GM20431 (cell line): ENCODE results near the gene RSAD2.

Experiments used
- in situ Hi-C: fragments of 300-500 bp; cut with MseI, MboI; formaldehyde crosslinking; loops from one replicate; pipeline ENCODE4 v1.15.0; 2020; ENCODE audit warnings: low sequenced_read_pairs; ENCODE audit not compliant: unreplicated experiment

Gene RSAD2

DNA sequence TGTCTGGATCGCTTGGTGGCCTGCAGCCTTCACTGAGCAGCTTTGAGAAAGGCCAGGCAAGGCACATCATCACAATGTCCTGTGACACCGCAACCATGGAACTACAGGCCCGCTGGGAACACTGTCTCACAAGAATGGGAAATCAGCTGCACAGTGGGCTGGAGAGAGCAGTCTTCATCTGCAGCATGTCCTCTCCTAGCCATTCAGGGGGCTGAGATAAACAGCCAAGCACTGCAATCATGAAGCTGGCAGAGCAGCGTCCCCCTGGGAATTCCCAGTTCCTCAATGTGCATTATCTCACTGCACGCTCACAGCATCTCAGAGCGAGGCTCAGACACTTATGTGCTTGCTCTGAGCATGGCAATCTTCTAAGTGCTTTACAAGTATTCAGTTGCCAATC lies 13.8 kb upstream of the RSAD2 start:
- in situ Hi-C loops = no loop called here

DNA sequence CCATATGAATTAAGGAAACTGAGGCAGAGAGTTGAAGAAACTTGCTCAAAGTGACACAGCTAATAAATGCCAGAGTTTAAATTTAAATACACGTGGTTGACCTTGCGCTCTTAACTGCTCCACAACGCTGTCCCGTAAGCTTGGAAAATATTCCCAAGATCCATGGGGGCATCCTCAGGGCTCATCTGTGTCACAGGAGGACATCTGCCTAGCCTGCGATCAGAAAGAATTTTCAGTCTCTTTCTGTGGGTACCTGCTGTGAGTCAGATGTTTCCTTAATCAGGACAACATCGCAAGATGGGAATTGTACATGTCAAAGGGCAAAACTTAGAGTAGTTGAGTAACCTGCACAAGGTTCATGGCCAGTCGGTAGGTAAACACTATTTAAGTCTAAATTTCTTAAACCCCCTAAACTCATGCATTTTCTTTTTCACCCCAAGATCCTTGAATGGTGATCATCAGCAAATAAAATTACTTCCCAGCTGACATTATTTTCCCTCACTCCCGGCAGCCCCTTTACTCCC lies 13.3 kb upstream of the RSAD2 start:
- in situ Hi-C loops = no loop called here

DNA sequence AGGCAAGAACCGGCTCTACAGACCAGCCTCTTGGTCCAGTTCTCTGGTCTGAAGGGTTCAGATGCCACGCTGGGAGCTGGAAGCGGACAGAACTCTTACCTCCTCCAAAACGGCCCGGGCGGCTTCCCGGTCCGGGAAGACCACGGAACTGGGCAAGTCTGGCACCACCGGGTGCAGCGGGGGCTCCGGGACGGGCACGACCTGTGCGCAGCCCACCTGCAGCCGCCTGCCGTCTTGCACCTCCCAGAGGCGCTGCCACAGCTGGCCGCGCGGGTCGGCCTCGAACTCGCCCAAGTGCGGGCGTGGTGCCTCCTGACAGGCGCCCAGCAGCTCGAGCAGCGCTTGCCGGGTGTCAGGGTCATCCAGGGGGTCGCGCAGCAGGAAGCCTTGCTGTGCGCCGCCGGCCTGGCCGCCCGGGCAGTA lies 12.6 kb upstream of the RSAD2 start:
- in situ Hi-C loops = no loop called here

DNA sequence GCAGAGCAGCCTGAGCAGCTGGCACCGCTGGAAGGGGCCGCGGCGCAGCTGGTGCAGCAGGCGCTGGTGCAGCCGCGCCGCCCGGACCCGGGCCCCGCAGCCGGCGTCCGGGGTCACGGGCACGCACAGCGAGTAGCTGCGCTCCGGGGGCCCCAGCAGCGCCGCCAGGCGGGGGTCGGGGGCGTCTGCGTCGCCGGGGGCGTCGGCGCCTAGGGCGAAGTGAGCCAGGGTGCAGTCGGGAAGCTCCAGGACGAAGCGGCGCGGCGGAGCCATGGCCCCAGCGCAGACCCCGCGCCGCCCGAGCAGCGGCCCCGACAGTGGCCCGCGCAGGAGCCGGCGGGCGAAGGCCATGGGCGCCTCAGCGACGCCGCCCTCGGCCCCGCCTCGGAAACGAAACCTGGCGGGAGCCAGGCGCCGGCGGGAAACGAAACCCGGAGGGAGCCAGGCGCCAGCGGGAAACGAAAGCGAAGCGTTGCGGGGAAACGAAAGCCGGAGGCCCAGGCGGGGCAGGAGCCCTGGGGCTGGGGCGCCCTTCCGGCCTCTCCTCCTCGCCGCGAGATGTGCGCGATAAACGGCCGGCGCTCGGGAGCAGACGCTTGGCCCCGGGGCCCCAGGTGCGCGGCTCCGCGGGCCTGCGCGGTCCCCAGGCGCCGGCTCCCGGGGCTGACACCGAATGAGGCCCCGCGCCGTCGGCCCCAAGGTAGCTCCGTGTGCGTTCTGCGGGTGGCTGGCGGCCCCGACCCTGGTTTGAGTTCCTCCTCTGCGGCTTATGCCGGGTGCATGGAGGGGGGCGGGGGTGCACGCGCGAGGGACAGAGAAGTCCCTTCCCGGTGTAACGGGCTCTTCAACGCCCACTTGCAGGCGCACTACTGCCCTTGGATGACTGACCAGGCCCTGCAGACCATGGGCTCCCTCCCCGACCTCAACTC lies 12.0 kb upstream of the RSAD2 start, which contains the start of gene CMPK2:
TSS of gene CMPK2 (minus strand) at position 562 of the 929 bp plus-strand sequence. CDS start at position 351, 211 bp downstream.
- in situ Hi-C loops = no loop called here

DNA sequence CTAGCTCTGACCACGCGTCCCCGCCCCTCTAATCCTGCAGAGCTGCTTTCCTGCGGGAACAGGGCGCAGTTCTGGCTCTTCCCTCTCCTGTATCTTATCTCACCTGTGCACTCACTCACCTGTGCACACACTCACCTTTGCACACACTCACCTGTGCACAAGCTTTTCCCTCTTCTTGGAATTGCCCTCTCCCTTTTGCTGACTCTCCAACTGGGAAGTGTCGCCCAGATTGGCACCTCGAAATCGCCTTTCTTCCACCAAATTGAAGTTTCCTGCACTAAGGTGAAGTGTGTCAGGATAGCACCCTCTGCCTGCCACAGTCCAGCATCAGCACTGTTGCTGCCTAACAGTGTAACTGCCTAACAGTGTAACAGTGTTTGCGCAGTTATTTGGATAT lies 11.3 kb upstream of the RSAD2 start:
- in situ Hi-C loops = no loop called here

DNA sequence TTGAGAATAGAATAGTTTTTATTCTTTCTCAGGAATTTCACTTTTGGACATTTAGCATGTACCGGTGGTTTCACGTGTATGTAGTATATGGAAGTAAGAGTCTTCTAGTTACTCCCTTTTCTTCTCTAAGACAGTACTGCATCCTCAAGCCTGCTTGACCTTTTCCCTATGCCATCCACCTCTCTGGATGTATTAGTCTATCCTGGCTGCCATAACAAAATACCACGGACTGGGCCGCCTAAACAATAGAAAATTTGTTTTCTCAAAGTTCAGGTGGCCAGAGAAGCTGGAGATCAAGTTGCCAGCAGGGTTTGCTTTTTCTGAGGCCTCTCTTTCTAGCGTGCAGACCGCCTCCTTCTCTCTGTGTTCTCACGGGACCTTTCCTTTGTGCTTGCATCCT lies 10.6 kb upstream of the RSAD2 start:
- in situ Hi-C loops = no loop called here

DNA sequence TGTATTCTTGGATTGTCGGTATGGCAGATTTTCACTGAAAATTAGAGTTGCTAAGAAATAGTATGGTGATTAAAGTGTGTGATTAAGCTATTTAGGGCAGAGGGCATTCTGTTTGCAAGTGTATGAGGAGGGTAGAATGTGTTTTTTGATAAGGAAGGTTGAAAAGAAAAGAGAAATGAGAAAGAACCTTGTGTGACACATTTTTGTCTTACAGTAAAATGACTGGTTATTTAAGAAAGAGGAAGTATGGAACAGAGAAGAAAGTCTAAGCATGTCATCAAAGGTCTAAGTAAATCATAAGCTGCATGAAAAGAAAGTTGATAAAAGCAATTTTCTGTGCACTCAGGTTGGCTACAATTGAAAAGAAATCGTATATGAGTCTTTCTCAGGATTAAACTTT lies 5.2 kb upstream of the RSAD2 start:
- in situ Hi-C loops = no loop called here

DNA sequence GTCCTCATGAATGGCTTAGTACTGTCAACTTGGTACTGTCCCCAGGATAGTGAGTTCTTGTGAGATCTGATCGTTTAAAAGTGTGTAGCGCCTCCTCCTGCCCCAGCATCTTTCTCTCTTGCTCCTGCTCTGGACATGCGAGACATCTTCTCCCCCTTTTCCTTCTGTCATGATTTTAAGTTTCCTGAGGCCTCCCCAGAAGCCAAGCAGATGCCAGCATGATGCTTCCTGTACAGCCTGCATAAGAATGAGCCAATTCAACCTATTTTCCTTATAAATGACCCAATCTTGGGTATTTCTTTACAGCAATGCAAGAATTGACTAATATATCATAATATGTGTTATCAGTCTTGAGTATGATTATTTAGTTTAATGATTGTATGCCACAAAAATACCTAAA lies 3.5 kb upstream of the RSAD2 start:
- in situ Hi-C loops = no loop called here

DNA sequence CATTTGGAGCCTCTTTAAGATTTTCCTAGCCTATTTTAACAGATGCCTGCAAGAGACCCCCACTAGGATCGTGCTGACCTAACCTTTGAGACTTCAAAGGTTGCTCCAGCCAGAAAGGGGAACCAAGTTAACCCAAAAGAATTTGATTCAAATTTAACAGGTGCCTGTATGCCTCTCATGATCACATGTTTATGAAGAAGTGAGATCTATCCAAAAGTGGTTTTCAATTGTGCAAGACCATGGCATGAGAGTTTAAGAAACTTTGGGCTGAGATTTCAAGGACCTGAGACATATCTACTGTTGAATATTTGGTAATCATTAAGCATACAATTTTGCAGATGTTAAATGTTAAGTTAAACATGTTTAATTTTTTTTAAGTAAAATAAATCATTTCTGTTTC lies 1.3 kb upstream of the RSAD2 start:
- in situ Hi-C loops = no loop called here

DNA sequence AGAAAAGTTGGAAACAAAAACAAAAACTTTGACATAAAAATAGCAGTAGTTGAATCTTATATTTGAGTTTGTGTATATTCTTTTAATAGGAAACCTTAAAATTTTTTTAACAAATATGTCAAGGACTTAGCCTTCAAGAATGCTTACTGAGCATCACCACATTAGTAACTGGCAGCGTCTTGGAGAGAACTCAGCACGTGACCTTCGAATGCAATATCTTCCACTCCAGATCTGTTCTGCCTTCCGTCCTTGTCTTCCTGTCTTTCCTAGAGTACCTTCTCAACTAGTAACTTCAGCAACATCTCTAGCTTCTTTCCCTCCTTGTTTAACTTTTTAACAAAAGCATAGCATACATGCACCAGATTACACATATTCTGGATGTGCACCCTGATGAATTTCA lies 972 bp downstream of the RSAD2 start:
- in situ Hi-C loops = no loop called here

DNA sequence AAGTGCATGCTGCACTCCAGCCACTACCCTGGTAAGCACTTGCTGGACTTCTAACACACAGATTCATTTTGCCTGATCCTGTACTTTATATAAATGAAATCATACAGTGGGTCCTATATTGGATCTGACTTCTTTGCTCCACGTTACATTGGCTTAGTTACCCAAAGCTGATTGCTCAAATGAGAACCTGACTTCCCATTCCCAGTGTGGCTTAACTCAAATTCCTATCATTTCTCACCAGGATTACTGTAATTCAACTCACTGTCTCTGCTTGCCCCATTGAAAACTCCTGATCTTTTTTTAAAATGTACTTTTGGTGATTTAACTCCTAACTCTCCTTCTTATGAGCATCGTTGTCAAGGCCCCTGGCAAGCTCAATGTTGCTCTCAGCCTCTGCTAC lies 1.4 kb downstream of the RSAD2 start:
- in situ Hi-C loops = no loop called here

DNA sequence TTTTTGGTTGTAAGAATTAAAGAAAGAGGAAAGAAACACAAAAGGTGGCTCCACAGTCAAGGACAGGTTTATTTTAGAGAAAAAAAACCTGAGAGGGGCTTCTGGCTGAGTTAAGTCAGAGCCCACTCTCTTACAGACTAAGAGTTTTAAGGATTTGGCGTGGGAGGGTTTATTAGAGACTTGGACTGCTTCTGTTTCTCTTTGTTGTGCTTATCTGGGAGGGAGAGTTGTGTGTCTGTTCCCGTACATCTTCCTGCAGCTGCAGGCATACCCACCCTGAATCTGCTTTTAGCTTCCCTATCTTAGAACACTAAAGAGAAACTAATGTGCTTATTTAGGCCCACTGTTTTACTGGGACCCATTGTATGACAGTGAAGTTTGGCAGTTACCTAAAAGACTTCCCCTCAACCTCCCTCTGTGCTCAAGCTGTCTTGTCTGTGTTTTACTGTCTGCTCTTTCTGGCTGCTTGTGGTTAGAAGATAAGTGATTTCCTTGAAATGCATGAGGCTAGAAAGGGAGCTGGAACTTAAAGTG lies 2.7 kb downstream of the RSAD2 start:
- in situ Hi-C loops = no loop called here

DNA sequence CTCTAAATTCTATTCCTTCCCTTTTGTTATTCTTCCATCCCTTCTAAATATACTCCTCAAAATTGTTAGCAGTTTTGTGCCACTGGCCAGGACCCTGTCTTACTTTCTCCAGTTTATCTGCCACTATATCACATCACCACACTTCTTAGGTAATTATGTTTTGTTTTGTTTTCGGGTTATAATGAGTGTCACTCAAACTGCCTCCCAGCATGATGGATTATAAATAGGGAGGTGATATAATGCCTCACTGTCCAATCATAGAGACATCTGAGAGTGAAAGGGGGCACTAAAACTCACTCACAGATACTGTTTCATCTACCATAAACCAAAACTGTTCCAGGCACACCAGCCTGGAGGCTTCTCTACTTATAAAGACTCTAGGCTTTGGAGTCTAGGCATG lies 3.5 kb downstream of the RSAD2 start:
- in situ Hi-C loops = no loop called here

DNA sequence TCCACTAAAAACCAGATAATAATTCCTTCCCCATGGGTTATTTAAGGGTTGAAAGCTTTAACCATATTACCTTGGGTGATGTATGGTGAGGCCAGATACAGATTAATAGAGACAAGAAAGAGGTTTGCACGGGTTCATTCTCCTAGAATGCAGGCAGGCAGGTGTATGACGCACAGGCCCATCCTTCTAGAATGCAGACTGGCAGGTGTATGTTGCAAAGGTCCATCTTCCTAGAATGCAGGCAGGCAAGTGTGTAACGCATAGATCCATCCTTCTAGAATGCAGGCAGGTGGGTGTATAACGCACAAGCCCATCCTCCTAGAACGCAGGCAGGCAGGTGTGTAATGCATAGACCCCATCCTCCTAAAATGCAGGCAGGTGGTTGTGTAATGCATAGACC lies 3.9 kb downstream of the RSAD2 start:
- in situ Hi-C loops = no loop called here

DNA sequence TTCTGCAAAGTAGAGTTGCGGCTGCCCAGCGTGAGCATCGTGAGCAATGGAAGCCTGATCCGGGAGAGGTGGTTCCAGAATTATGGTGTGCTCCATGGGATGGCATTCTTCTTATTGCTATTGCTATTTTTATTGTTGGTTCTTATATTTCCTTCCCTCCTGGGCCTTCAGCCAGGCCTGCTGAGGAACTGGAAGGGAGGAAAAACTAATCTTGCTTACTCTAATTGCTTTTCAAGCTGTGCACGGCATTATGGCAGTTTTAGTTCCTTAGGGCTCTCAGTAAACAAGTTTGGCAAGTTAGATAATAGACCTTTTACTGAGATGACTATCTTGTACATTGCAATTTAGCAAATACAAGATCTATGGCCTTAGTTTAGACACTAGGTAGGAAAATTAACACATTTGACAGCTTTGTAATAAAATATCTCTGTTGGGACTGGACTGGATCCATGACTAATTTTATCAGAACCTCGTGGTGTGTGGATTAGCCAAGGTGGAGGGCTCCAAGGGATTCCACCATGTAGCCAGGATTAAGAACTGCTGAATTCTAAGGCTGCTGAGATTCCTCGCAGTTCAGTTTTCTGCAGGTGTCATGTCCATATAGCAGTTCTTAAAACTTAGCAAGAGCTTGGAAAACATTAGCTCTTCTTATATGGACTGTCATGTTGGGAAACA lies 6.0 kb downstream of the RSAD2 start:
- in situ Hi-C loops = no loop called here

DNA sequence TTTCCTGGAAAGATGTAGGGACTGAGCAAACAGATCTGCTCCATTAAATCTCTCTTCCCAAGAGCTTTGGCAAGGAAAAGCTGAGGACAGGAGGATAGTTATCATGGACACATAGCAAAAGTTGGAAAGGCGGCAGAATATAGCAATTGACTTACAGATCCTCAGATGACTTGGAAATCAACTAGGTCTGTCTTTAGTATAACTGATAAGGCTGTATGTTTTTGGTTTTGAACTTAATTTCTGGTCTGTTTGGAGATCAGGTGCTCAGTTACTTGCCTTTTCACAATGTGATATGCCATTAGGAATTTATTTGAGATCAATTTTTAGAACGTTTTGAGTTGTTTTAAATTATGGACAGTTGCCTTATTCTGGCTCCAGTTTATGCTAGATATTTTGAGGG lies 8.0 kb downstream of the RSAD2 start:
- in situ Hi-C loops = no loop called here

DNA sequence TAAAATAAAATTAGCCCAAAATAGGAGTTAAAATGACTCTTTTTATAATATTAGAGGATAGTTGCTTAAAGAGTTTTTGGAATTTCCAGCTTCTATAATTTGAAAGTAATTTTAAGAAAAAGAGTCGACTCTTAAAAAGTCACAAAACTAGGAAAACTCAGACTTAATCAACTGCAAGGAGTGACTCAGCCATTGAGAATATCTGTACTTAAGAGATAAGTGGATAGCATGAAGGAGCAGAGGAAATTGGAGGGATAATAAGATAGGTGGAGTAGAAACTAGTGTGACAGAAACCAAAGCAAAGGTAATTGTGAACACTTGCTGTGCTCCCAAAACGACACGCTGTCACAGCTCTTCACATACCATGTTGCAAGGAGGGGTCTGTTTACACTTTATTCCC lies 8.4 kb downstream of the RSAD2 start:
- in situ Hi-C loops = no loop called here

DNA sequence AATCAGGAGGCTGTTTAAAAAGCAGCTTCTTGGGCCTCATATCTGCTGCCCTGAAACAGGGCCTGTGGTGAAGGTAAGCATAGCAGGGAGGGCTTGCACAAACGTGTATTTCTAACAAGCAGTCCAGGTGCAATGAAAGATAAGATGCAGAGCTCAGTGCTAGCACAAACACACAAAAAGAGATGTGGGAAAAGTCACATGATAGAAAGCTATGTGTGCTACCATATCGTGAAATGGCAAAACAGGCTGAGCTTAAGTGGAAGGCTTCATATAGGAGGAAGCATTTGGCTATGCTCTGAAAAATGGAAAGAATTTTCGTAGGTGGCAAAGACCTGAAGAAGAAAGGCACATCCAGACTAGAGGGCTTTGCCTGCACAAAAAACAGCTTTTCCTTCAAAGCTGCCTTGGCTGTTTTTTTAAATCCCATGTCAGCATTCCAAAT lies 10.2 kb downstream of the RSAD2 start:
- in situ Hi-C loops = no loop called here

DNA sequence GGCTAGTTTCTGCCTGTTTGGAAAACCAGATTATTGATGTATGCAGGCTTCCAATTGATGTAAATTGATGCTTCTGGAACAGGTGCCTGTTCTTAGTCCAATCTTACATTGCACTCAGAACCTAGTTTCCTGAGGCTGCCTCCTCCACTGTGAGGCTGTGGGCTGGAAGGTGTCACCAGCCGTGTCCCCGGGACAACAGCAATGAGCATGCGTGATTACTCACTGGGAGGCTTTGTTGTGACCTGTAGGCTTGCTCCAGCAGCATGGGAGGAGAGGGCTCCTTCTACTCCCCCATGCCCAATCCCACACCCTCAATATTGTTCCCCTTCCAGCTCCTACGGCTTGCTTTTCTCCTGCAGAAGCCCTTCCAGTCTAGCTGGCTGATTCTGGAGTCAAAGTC lies 11.1 kb downstream of the RSAD2 start:
- in situ Hi-C loops = no loop called here

DNA sequence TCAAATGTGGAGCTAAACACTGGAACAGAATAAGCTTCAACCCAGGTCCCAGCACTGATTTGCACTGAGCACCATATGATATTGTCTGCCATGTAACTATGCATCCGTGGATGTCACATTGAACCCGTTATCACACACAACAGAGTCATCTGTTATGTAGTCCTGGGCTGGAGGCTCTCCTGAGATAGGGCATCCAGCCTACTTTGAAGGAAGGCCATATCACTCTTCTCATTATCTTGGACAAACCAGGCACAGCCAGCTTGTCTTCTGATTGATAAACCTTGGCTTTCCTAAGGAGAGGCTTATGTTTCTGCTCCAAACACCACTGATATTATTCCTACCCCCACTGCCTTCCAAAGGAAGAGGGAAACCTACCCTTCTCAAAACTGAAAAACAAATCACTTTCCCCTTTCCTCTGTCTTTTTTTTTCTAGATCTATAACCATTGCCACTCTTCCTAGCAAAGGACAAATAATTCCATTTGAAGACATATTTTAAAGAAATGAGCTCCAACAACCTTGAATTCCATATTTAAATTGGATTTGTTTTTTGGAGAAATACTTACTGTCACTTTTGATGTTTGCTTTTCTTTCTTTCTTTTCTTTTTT lies 16.4 kb downstream of the RSAD2 start:
- in situ Hi-C loops = no loop called here
